ENCODE results near the gene PCMTD2. TPM values are rescaled to one million over a fixed set of nuclear protein-coding genes. Genes with fewer than 3 reads are reported as not detected.

The PCMTD2 gene
- total and polyA plus RNA-seq, 2 of the 13 experiments (the other 11 are each of a cell fraction or from before 2014, with no cell fraction given), result 47.0 to 76.9 TPM

GRCh38 chr20:64264091-64264490, 8.5 kb downstream of the PCMTD2 start:
- H3K36me3 ChIP-seq (replicated peaks in 1 of 2; ENCODE audit: control insufficient read depth in 1 of 2, insufficient read depth in 2 of 2, low read length in 2 of 2), result peaks cover 34 to 64% of the 10 kb centered on the region in 2 experiments
- no peak overlapping the region for H3K4me2 ChIP-seq (ENCODE audit: low read depth, low read length)
- H2AFZ ChIP-seq (ENCODE audit: low read length), result no peak overlapping the region
- CTCF ChIA-PET (ENCODE audit: low intra/inter-chr PET ratio, low total read pairs), result no interaction called here
- ATAC-seq, result no peak
- POLR2A ChIA-PET, result no interaction called here
- DNase-seq (ENCODE audit: low spot score), result no peak
- H3K9me3 ChIP-seq (ENCODE audit: low read length), result no peaks in the 10 kb centered on the region
- in situ Hi-C loops (cut with HindIII; ENCODE audit: extremely low pct_ligation_motif_present, low pct_unique_long_range_greater_than_20kb) (no loop called here), intact Hi-C loops (cut with micrococcal nuclease; ENCODE audit: unreplicated experiment) (no loop called here)
- H3K4me1 ChIP-seq (ENCODE audit: insufficient read depth, low read length), result peaks cover 6% of the 10 kb centered on the region; the same call in 1 of the 2 replicates
- no peak for FAIRE-seq
- BruUV-seq (replicated peaks), result no TSS peak
- no peak overlapping the region for H3K4me3 ChIP-seq (replicated peaks in 1 of 3; ENCODE audit: insufficient read depth in 1 of 3, low read depth in 2 of 3, low read length in 3 of 3)
- peaks cover 3% of the 10 kb centered on the region for H3K79me2 ChIP-seq (ENCODE audit: insufficient read depth, low read length)
- no peaks in the 10 kb centered on the region for H4K20me1 ChIP-seq (ENCODE audit: insufficient read depth, low read length)
- WGBS (ENCODE audit: low lambda C conversion rate), result 89% methylated on average over 4 of the region's 4 CpGs
- no peak for TF ChIP-seq ATRX (CRISPR knock-in tag; IDR thresholded peaks at IDR 0.05; ENCODE audit: borderline replicate concordance)
- no peak for TF ChIP-seq NKX3-1 (CRISPR knock-in tag; IDR thresholded peaks at IDR 0.05)
- TF ChIP-seq CHD2 (IDR thresholded peaks at IDR 0.05; ENCODE audit: low read depth, low read length), result no peak
- TF ChIP-seq MAFK (conservative IDR thresholded peaks at IDR 0.05 in 1 of 2, IDR thresholded peaks at IDR 0.05 in 1 of 2; ENCODE audit: low read length in 2 of 2), result no peak
- no peak for TF ChIP-seq REST (IDR thresholded peaks at IDR 0.05; ENCODE audit: borderline replicate concordance in 1 of 2, low read depth in 1 of 2, low read length in 2 of 2)
- TF ChIP-seq AHR (CRISPR knock-in tag; IDR thresholded peaks at IDR 0.05), result no peak
- no peak for TF ChIP-seq CCDC6 (CRISPR knock-in tag; IDR thresholded peaks at IDR 0.05)
- no peak for TF ChIP-seq PTBP1 (IDR thresholded peaks at IDR 0.05; ENCODE audit: low read depth, low read length, poor library complexity, severe bottlenecking)
- no peak for TF ChIP-seq ZNF33B (CRISPR knock-in tag; IDR thresholded peaks at IDR 0.05)
- no peak for TF ChIP-seq ZNF124 (CRISPR knock-in tag; IDR thresholded peaks at IDR 0.05)
- no peak for TF ChIP-seq GPBP1L1 (CRISPR knock-in tag; IDR thresholded peaks at IDR 0.05)
- TF ChIP-seq ZNF460 (CRISPR knock-in tag; IDR thresholded peaks at IDR 0.05; ENCODE audit: borderline replicate concordance), result no peak
- no peak for TF ChIP-seq SOX6 (IDR thresholded peaks at IDR 0.05)
- TF ChIP-seq SOX6 (CRISPR knock-in tag; IDR thresholded peaks at IDR 0.05), result no peak
- TF ChIP-seq MAFG (CRISPR knock-in tag; IDR thresholded peaks at IDR 0.05), result no peak
- no peak for TF ChIP-seq ZNF792 (CRISPR knock-in tag; IDR thresholded peaks at IDR 0.05)
- TF ChIP-seq GATAD2A (CRISPR knock-in tag; IDR thresholded peaks at IDR 0.05), result no peak
- TF ChIP-seq ATF3 (CRISPR knock-in tag; IDR thresholded peaks at IDR 0.05), result no peak
- TF ChIP-seq ZNF136 (CRISPR knock-in tag; IDR thresholded peaks at IDR 0.05; ENCODE audit: low read depth), result no peak
- no peaks in the 10 kb centered on the region for H3K27me3 ChIP-seq (ENCODE audit: control insufficient read depth in 1 of 2, insufficient read depth in 2 of 2, low read length in 2 of 2)
- no peak overlapping the region for H3K27ac ChIP-seq (ENCODE audit: extremely low read length, insufficient read depth, low read length)
- H3K9ac ChIP-seq (ENCODE audit: insufficient read depth, low read depth, low read length), result no peak overlapping the region
